NCI-H146 (cell line): Measurements from ENCODE around the gene EPGN.
"Not testable (repeated sequence)": the region's sequence is repeated elsewhere in the genome, so short reads cannot be mapped to it uniquely, and the experiment has no call there.

Experiments used
- DNase-seq: peaks from one replicate; lab custom pipeline; 2025; lab: John Stamatoyannopoulos, UW

Gene EPGN

GRCh38 chr4:74340421-74340820 is 32.2 kb downstream of the EPGN start:
- DNase-seq = not testable (repeated sequence)

- DNase-seq = no peak
These were observed 35.8 kb downstream of the EPGN start for GRCh38 chr4:74344031-74344430.

- DNase-seq = no peak
These were observed 45.6 kb downstream of the EPGN start for GRCh38 chr4:74353858-74354257.

- DNase-seq = no peak
These were observed 49.7 kb downstream of the EPGN start for GRCh38 chr4:74357965-74358364.

GRCh38 chr4:74361671-74362070 is 53.4 kb downstream of the EPGN start:
- no peak for DNase-seq

- DNase-seq = no peak
These were observed 54.1 kb downstream of the EPGN start for GRCh38 chr4:74362347-74362746.

GRCh38 chr4:74364256-74364651 is 56.0 kb downstream of the EPGN start:
- DNase-seq = no peak

GRCh38 chr4:74364652-74365491 is 56.6 kb downstream of the EPGN start, which contains the start of gene EREG:
TSS of gene EREG (plus strand) at chr4:74365145. CDS start at chr4:74365309, 164 bp downstream.
- peak; percentile 1 for DNase-seq

GRCh38 chr4:74365761-74366160 is 57.5 kb downstream of the EPGN start:
- DNase-seq = peak; percentile 2
